ENCODE data around the gene TAMALIN. TPM values are rescaled to one million over a fixed set of nuclear protein-coding genes. Genes with fewer than 3 reads are reported as not detected.

Gene TAMALIN
- total RNA-seq, 1 experiment from 2014 or later: 0.58 TPM

GRCh38 chr12:52020539-52021336 is 14.0 kb downstream of the TAMALIN start:
- POLR2A ChIA-PET (ENCODE audit: unreplicated experiment): interaction anchor here (0.8 kb wide), 1 partner anchor 16 kb away, joined by 3 read pairs; no protein-coding TSS in a partner anchor

GRCh38 chr12:52022841-52023181 is 16.1 kb downstream of the TAMALIN start:
- H3K27me3 ChIP-seq (ENCODE audit: low read length): no peaks in the 10 kb centered on the region
- peak overlapping the region; percentile 79 for H3K4me3 ChIP-seq (ENCODE audit: low read length)
- H3K9me2 ChIP-seq (replicated peaks; ENCODE audit: low read length): no peaks in the 10 kb centered on the region
- CTCF ChIA-PET: interaction anchor here (0.5 to 2.1 kb wide), 10 partner anchors 10 to 148 kb away, joined by 3 to 16 read pairs (median 4); no protein-coding TSS in a partner anchor
- H3K9me3 ChIP-seq (ENCODE audit: low read length): no peaks in the 10 kb centered on the region
- intact Hi-C loops (cut with micrococcal nuclease): loop anchor here (1.0 to 2.0 kb wide), 2 partner anchors 19 to 132 kb away; no protein-coding TSS in a partner anchor
- H3K9ac ChIP-seq (ENCODE audit: low read length): peak overlapping the region; percentile 27; the same call in 1 of the 2 replicates
- peak; percentile 47 for ATAC-seq
- no peaks in the 10 kb centered on the region for H3K79me2 ChIP-seq (ENCODE audit: low read length)
- H3K4me1 ChIP-seq (ENCODE audit: insufficient read depth, low read length): peaks cover 18% of the 10 kb centered on the region
- DNase-seq: peak; percentile 42
- H3K27ac ChIP-seq (ENCODE audit: low read length): no peak overlapping the region
- no TSS peak for BruUV-seq (replicated peaks)
- TF ChIP-seq CTCF (conservative IDR thresholded peaks at IDR 0.05; ENCODE audit: low read depth, low read length) (no peak), EZH2phosphoT487 (IDR thresholded peaks at IDR 0.05; ENCODE audit: borderline replicate concordance, low read length) (no peak), EZH2 (IDR thresholded peaks at IDR 0.05; ENCODE audit: low read length, unreplicated experiment) (no peak)
- POLR2A ChIA-PET (ENCODE audit: unreplicated experiment): no interaction called here
- no peaks in the 10 kb centered on the region for H3K36me3 ChIP-seq (ENCODE audit: low read depth, low read length)
- peak overlapping the region; percentile 96 for H2AFZ ChIP-seq (ENCODE audit: low read length)
- no peaks in the 10 kb centered on the region for H4K20me1 ChIP-seq (ENCODE audit: low read length)
- H3K4me2 ChIP-seq (ENCODE audit: low read length): peak overlapping the region; percentile 99
- no peaks in the 10 kb centered on the region for H3F3A ChIP-seq (ENCODE audit: low read length, unreplicated experiment)

More at GRCh38 chr12:52020539-52021336, 14.0 kb downstream of the TAMALIN start:
- CTCF ChIA-PET: interaction anchor here (1.2 to 1.9 kb wide), 2 partner anchors 17 to 28 kb away, joined by 7 to 9 read pairs; no protein-coding TSS in a partner anchor
- H4K20me1 ChIP-seq (ENCODE audit: low read length): no peaks in the 10 kb centered on the region
- H3K9me2 ChIP-seq (replicated peaks; ENCODE audit: low read length): no peaks in the 10 kb centered on the region
- H3K36me3 ChIP-seq (ENCODE audit: low read depth, low read length): no peaks in the 10 kb centered on the region
- no TSS peak for BruUV-seq (replicated peaks)
- no peaks in the 10 kb centered on the region for H3K27me3 ChIP-seq (ENCODE audit: low read length)
- H2AFZ ChIP-seq (ENCODE audit: low read length): no peak overlapping the region
- ATAC-seq (no peak), DNase-seq (peak; percentile 44)
- TF ChIP-seq EZH2 (IDR thresholded peaks at IDR 0.05; ENCODE audit: low read length, unreplicated experiment) (no peak), CTCF (conservative IDR thresholded peaks at IDR 0.05; ENCODE audit: low read depth, low read length) (peak; percentile 68)
- no peak overlapping the region for H3K4me3 ChIP-seq (ENCODE audit: low read length)
- H3K79me2 ChIP-seq (ENCODE audit: low read length): no peaks in the 10 kb centered on the region
- H3K9ac ChIP-seq (ENCODE audit: low read length): no peak overlapping the region
- intact Hi-C loops (cut with micrococcal nuclease): no loop called here
- H3K4me1 ChIP-seq (ENCODE audit: insufficient read depth, low read length): peaks cover 11% of the 10 kb centered on the region
- no peak overlapping the region for H3K4me2 ChIP-seq (ENCODE audit: low read length)
- no peaks in the 10 kb centered on the region for H3K9me3 ChIP-seq (ENCODE audit: low read length)
- H3K27ac ChIP-seq (ENCODE audit: low read length): no peak overlapping the region
- H3F3A ChIP-seq (ENCODE audit: low read length, unreplicated experiment): no peaks in the 10 kb centered on the region
